GM06990 (cell line): Measurements from ENCODE around the gene GUCY1B1.

Source experiments
- DNase-seq: peaks from one replicate; pipeline ENCODE4 v3.0.0-alpha.2; 2011; ENCODE audit not compliant: insufficient read length; ENCODE audit errors: extremely low read depth
- H3K27me3 ChIP-seq: replicated peaks from 2 replicates; pipeline ENCODE4 v1.6.0; 2011; ENCODE audit warnings: low read length; ENCODE audit not compliant: control insufficient read depth, insufficient read depth
- H3K36me3 ChIP-seq: 2 replicates; pipeline ENCODE4 v1.5.1; 2011; ENCODE audit warnings: low read length; ENCODE audit not compliant: control insufficient read depth, insufficient read depth
- H3K4me3 ChIP-seq: replicated peaks from 2 replicates; pipeline ENCODE4 v1.5.1; 2011; ENCODE audit warnings: low read depth, mild to moderate bottlenecking, control low read depth, low read length
- CTCF ChIP-seq: IDR thresholded peaks from 2 replicates; pipeline ENCODE4 v1.5.1; 2011; ENCODE audit warnings: low read length, control low read depth, mild to moderate bottlenecking, inconsistent platforms; ENCODE audit not compliant: insufficient read depth, poor library complexity, severe bottlenecking

GUCY1B1 gene

DNA sequence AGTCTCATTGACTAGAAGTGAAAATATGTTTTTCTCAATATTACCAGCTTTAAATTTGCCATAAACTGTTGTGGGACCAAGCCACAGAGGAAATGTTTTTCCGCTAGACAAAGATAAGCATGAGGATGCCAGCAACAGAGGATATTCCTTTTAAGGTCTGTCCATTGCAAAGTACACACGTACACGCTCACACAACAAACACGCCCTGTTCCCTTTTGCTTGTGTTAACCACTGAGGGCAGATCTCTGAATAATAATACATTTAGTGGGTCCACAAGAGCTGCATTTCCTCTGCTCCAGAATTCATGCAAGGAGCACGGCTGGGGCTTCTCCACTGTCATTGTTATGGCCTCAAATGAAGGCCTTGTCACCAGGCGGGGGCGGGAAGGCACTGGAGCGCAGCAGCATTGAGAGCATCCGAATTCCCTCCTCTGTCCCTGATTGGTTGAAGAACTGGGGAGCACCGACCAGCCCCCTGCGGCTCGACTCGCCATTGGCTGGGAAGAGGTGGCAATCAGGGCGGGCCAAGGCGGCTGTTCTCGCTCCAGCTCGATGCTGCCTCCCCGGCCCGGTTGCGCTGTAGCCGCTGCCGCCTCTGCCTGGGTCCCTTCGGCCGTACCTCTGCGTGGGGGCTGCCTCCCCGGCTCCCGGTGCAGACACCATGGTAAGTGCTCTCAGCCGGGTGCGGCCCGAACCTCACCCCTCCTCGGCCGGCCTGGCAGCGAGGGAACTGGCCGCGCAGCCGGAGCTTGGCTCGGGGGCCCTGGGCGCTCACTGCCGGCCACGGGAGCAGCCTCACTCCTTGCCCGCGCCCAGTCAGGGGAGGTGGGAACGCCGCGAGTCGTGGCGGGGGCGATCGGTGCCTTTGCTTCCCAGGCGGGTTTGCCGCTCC is at the start of gene GUCY1B1:
GUCY1B1 (plus strand) TSS at position 541 of the 891 bp plus-strand sequence; CDS start at position 661, 120 bp downstream.
- no peaks in the 10 kb centered on the region for H3K36me3 ChIP-seq
- H3K27me3 ChIP-seq = no peaks in the 10 kb centered on the region
- peak; percentile 21 for TF ChIP-seq CTCF
- peak; percentile 89 for DNase-seq
- H3K4me3 ChIP-seq = peak within 1 kb of the TSS; percentile 57

DNA sequence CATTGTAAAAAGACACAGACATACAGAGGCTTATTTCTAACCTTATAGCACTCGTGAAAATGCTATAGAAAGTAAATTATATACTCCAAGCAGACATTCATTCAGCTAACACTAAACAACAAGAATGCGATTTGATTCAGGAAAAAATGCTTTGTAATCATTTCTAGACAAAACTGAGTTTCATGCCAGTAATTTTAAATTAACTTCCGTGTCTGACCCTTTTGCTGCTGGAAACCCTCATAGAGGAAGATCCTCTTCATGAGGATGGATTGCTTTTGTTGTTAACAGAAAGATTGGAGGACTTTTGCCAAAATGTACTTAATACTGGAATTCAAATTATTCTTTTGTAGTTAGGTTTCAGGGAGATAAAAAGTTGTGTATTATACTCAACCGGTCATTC is 48.9 kb upstream of the GUCY1B1 start:
- no peak overlapping the region for H3K4me3 ChIP-seq
- DNase-seq = no peak
- TF ChIP-seq CTCF = no peak
- H3K36me3 ChIP-seq = no peaks in the 10 kb centered on the region
- no peaks in the 10 kb centered on the region for H3K27me3 ChIP-seq

DNA sequence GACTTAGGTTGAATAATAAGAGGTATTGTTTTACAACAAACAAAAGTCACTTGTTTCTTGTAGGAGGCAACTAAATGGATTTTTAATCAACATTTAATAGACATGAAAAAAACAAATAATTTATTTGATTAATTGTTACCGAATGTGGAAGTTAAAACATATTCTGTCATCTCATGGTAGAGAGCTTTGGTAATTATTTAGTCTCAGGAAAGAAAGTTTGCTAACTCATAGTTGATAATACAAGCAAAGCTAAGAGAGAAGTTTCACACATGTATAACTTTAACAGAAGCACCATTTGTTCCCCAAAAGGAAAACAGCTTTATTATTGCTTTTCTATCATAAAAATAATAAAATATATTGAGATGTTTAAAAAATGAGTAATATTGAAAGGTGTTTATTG is 47.3 kb upstream of the GUCY1B1 start:
- no peak overlapping the region for H3K4me3 ChIP-seq
- TF ChIP-seq CTCF = no peak
- no peaks in the 10 kb centered on the region for H3K36me3 ChIP-seq
- DNase-seq = no peak
- H3K27me3 ChIP-seq = no peaks in the 10 kb centered on the region

GRCh38 chr4:155712846-155713245 is 46.0 kb upstream of the GUCY1B1 start:
- no peak for TF ChIP-seq CTCF
- H3K27me3 ChIP-seq = no peaks in the 10 kb centered on the region
- no peak overlapping the region for H3K4me3 ChIP-seq
- H3K36me3 ChIP-seq = no peaks in the 10 kb centered on the region
- no peak for DNase-seq

DNA sequence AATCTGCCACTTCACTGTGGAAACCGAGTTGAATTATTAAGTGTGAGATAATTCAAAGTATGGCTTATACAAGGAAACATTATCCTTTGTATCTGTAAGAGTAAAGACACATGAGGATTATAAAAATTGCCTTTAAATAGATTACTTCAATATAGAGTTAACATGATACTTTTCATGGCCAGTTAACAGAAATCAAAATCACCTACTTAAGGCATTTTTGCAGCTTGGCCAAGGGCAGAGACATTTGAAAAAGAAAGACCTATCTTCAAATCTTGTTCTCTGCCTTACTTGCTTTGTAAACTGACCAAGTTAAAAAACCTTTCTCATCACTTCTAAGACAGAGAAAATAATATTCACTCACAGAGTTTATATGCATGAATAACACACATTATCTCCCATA is 44.9 kb upstream of the GUCY1B1 start:
- Histone ChIP-seq H3K27me3 (no peaks in the 10 kb centered on the region), H3K36me3 (no peaks in the 10 kb centered on the region), H3K4me3 (no peak overlapping the region)
- no peak for TF ChIP-seq CTCF
- DNase-seq = no peak
